Forelimb muscle (tissue), 1 donor: ENCODE data around the gene BCAS3. TPM values are rescaled to one million over a fixed set of nuclear protein-coding genes. Genes with fewer than 3 reads are reported as not detected.
A peak's percentile ranks its signal among the peaks of the same experiment; 100 is the strongest.
"Not testable (repeated sequence)": the region's sequence is repeated elsewhere in the genome, so short reads cannot be mapped to it uniquely, and the experiment has no call there.

ENCODE experiments used
- DNase-seq: peaks from one replicate; pipeline ENCODE4 v3.0.0-alpha.2; 2013; ENCODE audit warnings: low read depth
- polyA plus RNA-seq: library from polyadenylated mRNA; unstranded; fragments of 120-200 nt; gene quantifications from one replicate; pipeline ENCODE4 v1.2.1, GENCODE V29; 2013; ENCODE audit not compliant: insufficient read length

The BCAS3 gene
- polyA plus RNA-seq, 1 donor = 10.1 TPM

DNA sequence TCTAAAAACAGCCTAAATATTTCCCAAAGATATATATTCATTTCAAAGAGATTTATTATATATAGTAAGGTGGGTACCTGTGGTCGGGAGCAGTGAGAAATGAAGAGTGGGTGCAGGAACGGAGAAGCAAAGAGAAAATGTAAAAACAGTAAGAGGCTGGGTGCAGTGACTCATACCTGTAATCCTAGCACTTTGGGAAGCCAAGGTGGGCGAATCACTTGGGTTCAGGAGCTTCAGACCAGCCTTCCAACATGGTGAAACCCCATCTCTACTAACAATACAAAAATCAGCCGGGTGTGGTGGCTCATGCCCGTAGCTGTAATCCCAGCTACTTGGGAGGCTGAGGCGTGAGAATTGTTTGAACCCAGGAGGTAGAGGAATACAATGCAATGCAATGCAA is 257.1 kb downstream of the BCAS3 start:
- no peak for DNase-seq

DNA sequence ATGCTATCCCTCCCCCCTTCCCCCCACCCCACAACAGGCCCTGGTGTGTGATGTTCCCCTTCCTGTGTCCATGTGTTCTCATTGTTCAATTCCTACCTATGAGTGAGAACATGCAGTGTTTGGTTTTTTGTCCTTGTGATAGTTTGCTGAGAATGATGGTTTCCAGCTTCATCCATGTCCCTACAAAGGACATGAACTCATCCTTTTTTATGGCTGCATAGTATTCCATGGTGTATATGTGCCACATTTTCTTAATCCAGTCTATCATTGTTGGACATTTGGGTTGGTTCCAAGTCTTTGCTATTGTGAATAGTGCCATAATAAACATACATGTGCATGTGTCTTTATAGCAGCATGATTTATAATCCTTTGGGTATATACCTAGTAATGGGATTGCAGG is 258.3 kb downstream of the BCAS3 start:
- not testable (repeated sequence) for DNase-seq

DNA sequence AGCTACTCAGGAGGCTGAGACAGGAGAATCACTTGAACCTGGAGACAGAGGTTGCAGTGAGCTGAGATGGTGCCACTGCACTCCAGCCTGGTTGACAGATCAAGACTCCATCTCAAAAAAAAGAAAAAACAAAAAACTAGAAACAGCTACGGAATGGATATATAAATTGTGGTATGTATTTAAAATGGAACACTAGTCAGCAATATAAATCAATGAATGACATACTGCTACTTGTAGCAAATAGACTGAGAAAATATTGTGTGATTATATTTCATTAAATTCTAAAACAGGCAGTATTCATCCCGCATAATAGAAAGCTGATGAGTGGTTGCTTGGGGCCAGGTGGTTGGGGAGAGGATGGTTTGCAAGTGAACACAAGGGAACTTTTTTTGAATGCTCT is 261.7 kb downstream of the BCAS3 start:
- no peak for DNase-seq

GRCh38 chr17:60941028-60941427 is 263.4 kb downstream of the BCAS3 start:
- DNase-seq = peak; percentile 17

DNA sequence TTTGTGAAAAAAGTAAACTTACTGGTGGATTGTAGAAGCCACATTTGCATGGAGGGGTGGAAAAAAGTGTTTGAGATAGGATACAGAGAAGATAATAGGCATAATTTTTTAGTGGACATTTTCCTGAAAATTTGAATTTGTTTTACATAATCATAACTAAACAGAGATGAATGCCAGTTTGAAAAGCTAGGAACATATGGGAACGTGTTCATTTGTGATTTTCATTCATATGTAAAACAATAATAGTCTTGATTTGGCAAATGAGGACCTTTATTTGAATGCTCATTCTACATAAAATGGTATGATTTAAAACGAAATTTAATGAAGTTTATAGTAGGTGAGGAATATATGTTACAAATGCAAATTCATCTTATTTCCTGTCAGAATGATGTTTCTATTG is 263.9 kb downstream of the BCAS3 start:
- DNase-seq = no peak

DNA sequence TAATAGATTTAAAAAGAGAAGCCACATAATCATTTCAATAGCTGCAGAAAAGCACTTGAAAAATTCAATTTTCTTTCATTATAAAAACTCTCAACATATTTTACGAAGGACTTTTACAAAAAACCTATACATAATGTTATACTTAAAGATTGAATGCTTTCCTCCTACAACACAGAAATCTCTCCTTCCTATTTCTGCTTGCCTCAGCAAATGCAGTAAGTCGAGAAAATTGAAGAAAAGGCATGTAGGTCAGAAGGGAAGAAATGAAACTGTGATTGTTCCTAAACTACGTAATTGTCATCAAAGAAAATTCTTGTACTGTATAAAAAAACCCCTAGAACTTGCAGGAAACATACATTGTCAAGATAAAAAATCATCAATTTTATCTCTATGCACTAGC is 267.1 kb downstream of the BCAS3 start:
- no peak for DNase-seq

- no peak for DNase-seq
These were observed 269.4 kb downstream of the BCAS3 start for GRCh38 chr17:60947100-60947499.

DNA sequence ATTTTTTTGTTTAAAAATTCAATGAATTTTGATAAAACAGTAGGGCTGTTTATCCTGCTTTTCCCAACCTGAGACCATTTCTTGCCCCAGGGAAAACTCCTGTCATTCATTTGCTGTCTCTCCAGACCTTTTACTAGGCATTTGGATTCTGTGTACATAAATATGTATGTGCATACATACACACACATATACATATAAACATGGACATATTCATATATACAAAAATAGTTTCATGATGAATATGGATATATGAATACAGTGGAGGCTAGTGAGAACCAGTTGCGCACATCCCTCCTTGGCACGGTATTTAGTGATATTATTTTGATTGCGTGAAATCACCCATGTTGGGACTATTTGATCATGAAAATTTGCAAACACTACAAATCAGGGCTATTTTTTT is 269.9 kb downstream of the BCAS3 start:
- DNase-seq = no peak

GRCh38 chr17:60952747-60953146 is 275.1 kb downstream of the BCAS3 start:
- DNase-seq = no peak

- DNase-seq = no peak
These were observed 281.4 kb downstream of the BCAS3 start for GRCh38 chr17:60959011-60959410.

GRCh38 chr17:60959696-60960095 is 282.0 kb downstream of the BCAS3 start:
- DNase-seq = no peak

DNA sequence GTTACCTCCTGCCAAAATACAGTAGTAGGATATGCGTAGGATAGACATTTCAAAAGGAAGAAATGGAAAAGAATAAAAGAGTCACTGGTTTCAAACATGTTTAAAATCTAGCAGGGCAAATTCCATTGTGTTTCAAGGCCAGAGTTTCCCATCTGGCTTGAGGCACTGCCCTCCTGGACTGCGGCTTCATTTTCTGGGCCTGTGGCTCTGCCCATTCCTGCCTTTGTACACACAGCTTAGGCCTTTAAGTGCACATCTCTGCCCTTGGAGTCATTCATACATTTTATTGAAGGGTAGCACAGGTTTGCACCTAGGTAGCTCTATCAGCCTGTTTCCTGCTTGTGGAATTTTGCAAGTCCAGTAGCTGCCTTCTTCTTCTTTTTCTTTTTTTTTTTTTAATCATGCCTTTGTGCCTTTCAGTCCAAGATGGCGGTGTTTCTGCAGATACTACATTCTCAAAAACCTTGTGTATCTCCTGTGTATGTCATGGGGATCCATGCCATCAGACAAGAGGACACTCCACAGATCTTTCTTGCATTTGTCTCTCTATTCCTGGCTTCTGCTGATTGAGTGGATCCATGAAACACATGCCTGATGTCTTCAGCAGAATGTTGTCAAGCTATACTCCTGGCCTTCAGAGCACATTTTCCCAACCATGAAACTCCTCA is 282.9 kb downstream of the BCAS3 start:
- no peak for DNase-seq

- DNase-seq = no peak
These were observed 286.5 kb downstream of the BCAS3 start for GRCh38 chr17:60964160-60964559.

DNA sequence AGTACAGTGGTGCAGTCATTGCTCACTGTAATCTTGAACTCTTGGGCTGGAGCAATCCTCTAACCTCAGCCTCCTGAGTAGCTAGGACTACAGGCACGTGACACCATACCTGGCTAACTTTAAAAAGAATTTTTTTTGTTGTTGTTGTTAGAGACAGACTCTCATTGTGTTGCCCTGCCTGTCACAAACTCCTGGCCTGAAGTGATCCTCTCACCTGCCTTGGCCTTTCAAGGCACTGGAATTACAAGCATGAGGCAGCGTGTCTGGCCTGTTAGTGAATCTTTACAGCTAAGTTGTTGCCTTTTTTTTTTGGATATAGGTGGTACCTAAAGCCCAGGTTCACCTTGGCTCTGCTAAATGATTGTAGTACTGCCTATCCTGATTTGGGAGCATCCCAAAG is 290.6 kb downstream of the BCAS3 start:
- no peak for DNase-seq

DNA sequence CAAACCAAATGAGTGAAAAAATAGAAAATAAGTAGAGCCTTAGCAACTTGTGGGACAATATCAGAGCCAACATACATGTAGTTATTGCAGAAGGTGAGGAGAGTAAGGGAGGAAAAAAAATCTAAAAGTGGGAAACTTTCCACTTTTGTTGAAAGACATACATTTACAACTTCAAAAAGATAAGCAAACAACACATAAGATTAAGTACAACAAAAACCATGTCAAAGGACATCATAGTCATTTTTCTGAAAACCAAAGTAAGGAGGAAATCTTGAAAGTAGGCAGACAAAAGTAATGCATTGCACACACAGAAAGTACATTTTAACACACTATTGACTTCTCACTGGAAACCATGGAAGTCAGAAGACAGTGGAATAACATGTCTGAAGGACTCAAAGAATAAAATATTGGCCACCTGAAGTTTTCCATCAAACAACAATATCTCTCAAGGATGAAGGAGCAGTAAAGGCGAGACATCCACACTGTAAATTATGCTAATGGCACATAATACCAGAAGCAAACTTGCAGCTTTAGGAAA is 291.9 kb downstream of the BCAS3 start:
- no peak for DNase-seq

DNA sequence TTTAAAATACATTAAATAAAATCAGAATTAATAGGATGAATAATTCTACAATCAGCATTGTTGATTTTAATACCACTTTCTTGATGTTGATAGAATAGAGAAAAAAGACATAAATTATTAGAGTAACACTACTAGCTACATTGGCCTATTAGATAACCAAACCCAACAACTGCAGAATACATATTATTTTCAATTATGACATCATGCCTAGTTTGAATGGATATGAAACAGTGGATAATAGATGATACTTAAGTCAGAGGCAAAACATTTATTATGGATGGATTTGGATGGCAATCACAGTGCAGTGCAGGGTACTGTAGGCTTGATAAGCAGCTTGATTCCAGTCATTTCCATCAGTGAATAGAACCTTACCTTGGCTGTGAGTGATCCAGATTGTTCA is 293.1 kb downstream of the BCAS3 start:
- DNase-seq = no peak

- peak; percentile 31 for DNase-seq
These were observed 294.1 kb downstream of the BCAS3 start for GRCh38 chr17:60971515-60972369.

- not testable (repeated sequence) for DNase-seq
These were observed 299.2 kb downstream of the BCAS3 start for GRCh38 chr17:60976861-60977260.

GRCh38 chr17:60989379-60989778 is 311.7 kb downstream of the BCAS3 start:
- no peak for DNase-seq

GRCh38 chr17:60989846-60990245 is 312.2 kb downstream of the BCAS3 start:
- no peak for DNase-seq

GRCh38 chr17:60993497-60993896 is 315.8 kb downstream of the BCAS3 start:
- no peak for DNase-seq

DNA sequence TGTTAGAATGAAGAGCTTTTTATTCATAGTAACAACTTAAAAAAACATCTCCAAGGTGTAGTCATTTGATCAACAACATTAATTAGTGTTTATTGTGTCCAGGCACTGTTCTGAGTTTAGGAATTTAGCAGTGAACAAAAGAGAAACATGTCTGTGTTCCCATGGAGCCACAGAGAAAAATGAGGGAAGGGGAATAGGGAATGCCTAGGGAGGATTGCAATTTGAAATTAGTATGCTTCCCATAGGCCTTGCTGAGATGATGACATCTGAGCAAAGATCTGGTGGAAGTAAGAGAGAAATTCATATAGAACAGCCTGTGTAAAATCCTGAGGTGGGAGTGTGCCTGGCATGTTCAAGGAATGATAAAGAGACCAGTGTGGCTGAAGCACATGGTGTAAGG is 318.0 kb downstream of the BCAS3 start:
- DNase-seq = no peak

DNA sequence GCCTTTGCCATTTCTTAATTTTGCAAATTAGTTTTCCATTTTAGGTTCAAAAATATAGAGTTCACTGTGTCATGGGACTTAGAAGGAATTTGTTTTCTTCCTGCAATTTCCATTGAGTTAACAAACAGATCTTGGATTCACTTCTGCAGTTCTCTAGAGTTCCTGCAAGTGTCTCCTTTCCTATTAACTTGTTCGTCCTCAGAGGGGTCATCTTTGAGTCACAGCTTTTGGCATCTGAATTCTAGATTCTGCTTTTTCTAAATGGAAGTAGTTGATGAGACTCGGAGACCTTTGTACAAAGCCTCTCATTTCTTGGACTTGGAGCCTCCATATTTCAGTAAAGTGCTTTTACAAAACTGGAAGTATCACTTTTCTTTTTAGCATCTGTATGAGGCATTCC is 323.3 kb downstream of the BCAS3 start:
- no peak for DNase-seq
